K562 (cell line): ENCODE measurements around the gene REEP6. TPM values are rescaled to one million over a fixed set of nuclear protein-coding genes. Genes with fewer than 3 reads are reported as not detected.

ENCODE experiments used
- CBX1 ChIP-seq: sonication (generic); IDR thresholded peaks from 2 replicates; pipeline ENCODE4 v1.6.1; 2016; ENCODE audit warnings: antibody characterized with exemption, low read depth, mild to moderate bottlenecking
- CCNT2 ChIP-seq: IDR thresholded peaks from 2 replicates; pipeline ENCODE4 v1.6.1; 2011; ENCODE audit warnings: borderline replicate concordance, low read depth, mild to moderate bottlenecking, moderate library complexity, mixed read lengths, low read length; ENCODE audit not compliant: insufficient read length; ENCODE audit errors: extremely low read depth
- CHD2 ChIP-seq: IDR thresholded peaks from 2 replicates; pipeline ENCODE4 v1.6.1; 2011; ENCODE audit warnings: low read depth, low read length
- KAT2B ChIP-seq: IDR thresholded peaks from one replicate; pipeline ENCODE4 v1.6.1; 2012; ENCODE audit warnings: low read depth, mild to moderate bottlenecking, control low read depth, inconsistent platforms, low read length, moderate library complexity
- MCM2 ChIP-seq: fragments of 450-650 bp; IDR thresholded peaks from 2 replicates; pipeline ENCODE4 v1.6.1; 2017; ENCODE audit warnings: low read depth, mild to moderate bottlenecking
- MIER1 ChIP-seq: fragments of 450-650 bp; IDR thresholded peaks from 2 replicates; pipeline ENCODE4 v1.6.1; 2016; ENCODE audit warnings: antibody characterized with exemption, mild to moderate bottlenecking, low read depth
- POLR2G ChIP-seq: fragments of 200-400 bp; formaldehyde crosslinking; IDR thresholded peaks from 2 replicates; pipeline ENCODE4 v1.6.1; 2017; ENCODE audit warnings: low read depth, mild to moderate bottlenecking, antibody characterized with exemption, low read length, moderate library complexity
- RBM14 ChIP-seq: fragments of 200-400 bp; formaldehyde crosslinking; IDR thresholded peaks from 2 replicates; pipeline ENCODE4 v1.6.1; 2018; ENCODE audit warnings: low read depth, mild to moderate bottlenecking, low read length, moderate library complexity, borderline replicate concordance; ENCODE audit not compliant: insufficient read depth
- REST ChIP-seq, 2 experiments: fragments of 450-650 bp; formaldehyde crosslinking in 1 of 2; IDR thresholded peaks; 2 replicates each; pipeline versions ENCODE4 v1.4.0 to v1.6.1; 2014 to 2020; ENCODE audit warnings: mild to moderate bottlenecking in 2 of 2, borderline replicate concordance in 1 of 2, low read depth in 1 of 2
- SREBF2 ChIP-seq: sonication (generic); formaldehyde crosslinking; IDR thresholded peaks from 2 replicates; pipeline ENCODE4 v1.4.0; 2020; ENCODE audit warnings: mild to moderate bottlenecking, missing genetic modification reagents
- SRSF3 ChIP-seq: fragments of 200-400 bp; formaldehyde crosslinking; IDR thresholded peaks from 2 replicates; pipeline ENCODE4 v1.6.1; 2016; ENCODE audit warnings: mild to moderate bottlenecking, low read length, moderate library complexity; ENCODE audit not compliant: insufficient read depth
- SUPT5H ChIP-seq: fragments of 450-650 bp; IDR thresholded peaks from 2 replicates; pipeline ENCODE4 v1.6.1; 2016
- TEAD1 ChIP-seq, 2 experiments: fragments of 450-650 bp in 1 of 2; sonication (generic) in 1 of 2; formaldehyde crosslinking; IDR thresholded peaks; 2 replicates each; pipeline versions ENCODE4 v1.4.0 to v1.8.0; 2020 to 2022; ENCODE audit warnings: mild to moderate bottlenecking in 2 of 2, missing genetic modification reagents in 1 of 2
- ZBED1 ChIP-seq: IDR thresholded peaks from 2 replicates; pipeline ENCODE4 v1.6.1; 2014
- ZNF347 ChIP-seq: fragments of 450-650 bp; formaldehyde crosslinking; IDR thresholded peaks from 2 replicates; pipeline ENCODE4 v1.4.0; 2020; ENCODE audit warnings: low read depth, mild to moderate bottlenecking, moderate library complexity
- polyA plus RNA-seq, 8 experiments: library from polyadenylated mRNA; depleted of rRNA in 4 of 8; stranded (reverse) in 5 of 8; unstranded in 3 of 8; fragments of >200 nt; fragmentation: Nextera tagmentation in 2 of 8; fragmentation: Illumina TruSeq in 1 of 8; extraction: Ambion mirVana in 2 of 8; extraction: Trizol in 1 of 8; gene quantifications; 2 replicates each; pipeline versions ENCODE4 v1.2.1 to v1.2.3, GENCODE V29; 2011 to 2014; ENCODE audit warnings: inconsistent platforms in 1 of 8, missing spikeins in 1 of 8
- total RNA-seq, 7 experiments: library from RNA; depleted of rRNA in 6 of 7; stranded (reverse); fragments of >200 nt in 6 of 7; fragmentation: Illumina TruSeq in 2 of 7; extraction: Trizol in 2 of 7; gene quantifications; 2 replicates each; pipeline versions ENCODE4 v1.2.1 to v1.2.3, GENCODE V29; 2011 to 2021; ENCODE audit warnings: low replicate concordance in 1 of 7
- TF ChIP-seq, protein P1 (sequence below), 3 experiments: IDR thresholded peaks in 2 of 3; conservative IDR thresholded peaks in 1 of 3; 2 replicates each; pipeline ENCODE4 v1.5.1; 2011 to 2012; ENCODE audit warnings: low read length in 3 of 3, mild to moderate bottlenecking in 3 of 3, control low read depth in 2 of 3, improper control_type of control experiment in 1 of 3, inconsistent platforms in 1 of 3, low read depth in 1 of 3, mixed read lengths in 1 of 3, moderate library complexity in 1 of 3; ENCODE audit not compliant: insufficient read depth in 2 of 3
- TF ChIP-seq, protein P2 (sequence below): fragments of 450-650 bp; formaldehyde crosslinking; IDR thresholded peaks from 2 replicates; pipeline ENCODE4 v1.4.0; 2020; ENCODE audit warnings: mild to moderate bottlenecking

Gene REEP6
- total and polyA plus RNA-seq, 9 of the 15 experiments (the other 6 are each of a cell fraction or from before 2014, with no cell fraction given), result 1.2 to 64.2 (median 12.7) TPM

GRCh38 chr19:1457031-1457739 is 33.8 kb upstream of the REEP6 start (continued):
- TF ChIP-seq CCNT2, result peak; percentile 44
- TF ChIP-seq ZNF347 (CRISPR knock-in tag), result no peak
- TF ChIP-seq MCM2, result no peak
- no peak for TF ChIP-seq REST (IDR thresholded peaks at IDR 0.05; ENCODE audit: borderline replicate concordance)
- 0 out of 2 replicates have a peak, but pooled peaks have one; percentile 35 for TF ChIP-seq REST (CRISPR knock-in tag; IDR thresholded peaks at IDR 0.05; ENCODE audit: low read depth)
- 0 out of 2 replicates have a peak, but pooled peaks have one; percentile 13 for TF ChIP-seq SUPT5H
- TF ChIP-seq RBM14, result no peak
- no peak for TF ChIP-seq SREBF2
- TF ChIP-seq TEAD1 (CRISPR knock-in tag; IDR thresholded peaks at IDR 0.05), result no peak
- no peak for TF ChIP-seq KAT2B
- TF ChIP-seq, protein P1, sequence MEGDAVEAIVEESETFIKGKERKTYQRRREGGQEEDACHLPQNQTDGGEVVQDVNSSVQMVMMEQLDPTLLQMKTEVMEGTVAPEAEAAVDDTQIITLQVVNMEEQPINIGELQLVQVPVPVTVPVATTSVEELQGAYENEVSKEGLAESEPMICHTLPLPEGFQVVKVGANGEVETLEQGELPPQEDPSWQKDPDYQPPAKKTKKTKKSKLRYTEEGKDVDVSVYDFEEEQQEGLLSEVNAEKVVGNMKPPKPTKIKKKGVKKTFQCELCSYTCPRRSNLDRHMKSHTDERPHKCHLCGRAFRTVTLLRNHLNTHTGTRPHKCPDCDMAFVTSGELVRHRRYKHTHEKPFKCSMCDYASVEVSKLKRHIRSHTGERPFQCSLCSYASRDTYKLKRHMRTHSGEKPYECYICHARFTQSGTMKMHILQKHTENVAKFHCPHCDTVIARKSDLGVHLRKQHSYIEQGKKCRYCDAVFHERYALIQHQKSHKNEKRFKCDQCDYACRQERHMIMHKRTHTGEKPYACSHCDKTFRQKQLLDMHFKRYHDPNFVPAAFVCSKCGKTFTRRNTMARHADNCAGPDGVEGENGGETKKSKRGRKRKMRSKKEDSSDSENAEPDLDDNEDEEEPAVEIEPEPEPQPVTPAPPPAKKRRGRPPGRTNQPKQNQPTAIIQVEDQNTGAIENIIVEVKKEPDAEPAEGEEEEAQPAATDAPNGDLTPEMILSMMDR (IDR thresholded peaks at IDR 0.05 in 2 of 3, conservative IDR thresholded peaks at IDR 0.05 in 1 of 3; ENCODE audit: insufficient read depth in 2 of 3, low read depth in 1 of 3, low read length in 3 of 3), result no peak
- TF ChIP-seq ZBED1, result no peak
- TF ChIP-seq, protein P2, sequence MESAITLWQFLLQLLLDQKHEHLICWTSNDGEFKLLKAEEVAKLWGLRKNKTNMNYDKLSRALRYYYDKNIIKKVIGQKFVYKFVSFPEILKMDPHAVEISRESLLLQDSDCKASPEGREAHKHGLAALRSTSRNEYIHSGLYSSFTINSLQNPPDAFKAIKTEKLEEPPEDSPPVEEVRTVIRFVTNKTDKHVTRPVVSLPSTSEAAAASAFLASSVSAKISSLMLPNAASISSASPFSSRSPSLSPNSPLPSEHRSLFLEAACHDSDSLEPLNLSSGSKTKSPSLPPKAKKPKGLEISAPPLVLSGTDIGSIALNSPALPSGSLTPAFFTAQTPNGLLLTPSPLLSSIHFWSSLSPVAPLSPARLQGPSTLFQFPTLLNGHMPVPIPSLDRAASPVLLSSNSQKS (CRISPR knock-in tag), result no peak
- no peak for TF ChIP-seq CBX1
- TF ChIP-seq POLR2G, result peak; percentile 61
- no peak for TF ChIP-seq CHD2
- no peak for TF ChIP-seq MIER1
- TF ChIP-seq SRSF3, result no peak
